ENCODE data around the gene FUOM.

DNA sequence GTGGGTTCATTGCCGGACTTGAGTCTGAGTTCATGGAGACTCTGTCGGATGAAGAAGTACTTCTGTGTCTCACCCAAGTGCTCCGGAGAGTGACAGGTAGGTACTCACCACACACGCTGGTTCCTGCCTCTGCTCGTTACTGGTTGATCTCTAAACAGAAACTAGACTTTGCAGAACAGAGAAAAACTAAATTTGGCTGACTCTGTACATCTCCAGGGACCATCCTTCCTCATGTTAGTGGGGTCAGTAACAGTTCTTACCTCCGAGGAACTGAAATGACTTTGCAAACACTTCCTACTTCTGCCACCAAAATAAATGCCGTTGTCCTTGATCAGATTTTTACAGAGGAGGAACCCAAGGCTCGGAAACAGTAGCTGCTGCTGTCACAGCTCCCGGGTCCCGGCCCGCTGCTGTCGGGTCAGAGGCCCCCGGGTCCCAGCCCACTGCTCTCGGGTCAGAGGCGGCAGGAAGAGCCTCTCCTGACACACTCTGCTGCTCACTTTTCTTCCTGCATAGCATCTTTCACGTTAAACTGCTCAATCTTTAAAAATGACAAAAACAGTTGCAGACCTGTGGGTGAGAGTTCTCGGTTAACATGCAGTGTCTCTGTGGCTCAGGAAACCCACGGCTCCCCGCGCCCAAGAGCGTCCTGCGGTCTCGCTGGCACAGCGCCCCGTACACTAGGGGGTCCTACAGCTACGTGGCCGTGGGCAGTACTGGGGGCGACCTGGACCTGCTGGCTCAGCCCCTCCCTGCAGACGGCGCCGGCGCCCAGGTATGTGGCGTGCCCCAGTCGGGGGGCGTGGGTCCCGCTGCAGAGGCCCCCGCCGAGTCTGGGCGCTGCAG is 31.4 kb upstream of the FUOM start:
- no peak for TF ChIP-seq POLR2A (IDR thresholded peaks at IDR 0.05; ENCODE audit: low read depth, low read length)
- TF ChIP-seq, protein P1, sequence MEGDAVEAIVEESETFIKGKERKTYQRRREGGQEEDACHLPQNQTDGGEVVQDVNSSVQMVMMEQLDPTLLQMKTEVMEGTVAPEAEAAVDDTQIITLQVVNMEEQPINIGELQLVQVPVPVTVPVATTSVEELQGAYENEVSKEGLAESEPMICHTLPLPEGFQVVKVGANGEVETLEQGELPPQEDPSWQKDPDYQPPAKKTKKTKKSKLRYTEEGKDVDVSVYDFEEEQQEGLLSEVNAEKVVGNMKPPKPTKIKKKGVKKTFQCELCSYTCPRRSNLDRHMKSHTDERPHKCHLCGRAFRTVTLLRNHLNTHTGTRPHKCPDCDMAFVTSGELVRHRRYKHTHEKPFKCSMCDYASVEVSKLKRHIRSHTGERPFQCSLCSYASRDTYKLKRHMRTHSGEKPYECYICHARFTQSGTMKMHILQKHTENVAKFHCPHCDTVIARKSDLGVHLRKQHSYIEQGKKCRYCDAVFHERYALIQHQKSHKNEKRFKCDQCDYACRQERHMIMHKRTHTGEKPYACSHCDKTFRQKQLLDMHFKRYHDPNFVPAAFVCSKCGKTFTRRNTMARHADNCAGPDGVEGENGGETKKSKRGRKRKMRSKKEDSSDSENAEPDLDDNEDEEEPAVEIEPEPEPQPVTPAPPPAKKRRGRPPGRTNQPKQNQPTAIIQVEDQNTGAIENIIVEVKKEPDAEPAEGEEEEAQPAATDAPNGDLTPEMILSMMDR (conservative IDR thresholded peaks at IDR 0.05; ENCODE audit: low read depth, low read length), result no peak
- TF ChIP-seq RFX5 (IDR thresholded peaks at IDR 0.05; ENCODE audit: low read depth, low read length), result no peak
- TF ChIP-seq CEBPB (IDR thresholded peaks at IDR 0.05; ENCODE audit: low read depth, low read length), result no peak
- TF ChIP-seq, protein P2, sequence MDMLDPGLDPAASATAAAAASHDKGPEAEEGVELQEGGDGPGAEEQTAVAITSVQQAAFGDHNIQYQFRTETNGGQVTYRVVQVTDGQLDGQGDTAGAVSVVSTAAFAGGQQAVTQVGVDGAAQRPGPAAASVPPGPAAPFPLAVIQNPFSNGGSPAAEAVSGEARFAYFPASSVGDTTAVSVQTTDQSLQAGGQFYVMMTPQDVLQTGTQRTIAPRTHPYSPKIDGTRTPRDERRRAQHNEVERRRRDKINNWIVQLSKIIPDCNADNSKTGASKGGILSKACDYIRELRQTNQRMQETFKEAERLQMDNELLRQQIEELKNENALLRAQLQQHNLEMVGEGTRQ (IDR thresholded peaks at IDR 0.05; ENCODE audit: low read depth, low read length), result no peak
- no peak for TF ChIP-seq SMC3 (IDR thresholded peaks at IDR 0.05; ENCODE audit: low read depth, low read length)
- TF ChIP-seq BHLHE40 (IDR thresholded peaks at IDR 0.05; ENCODE audit: low read depth, low read length), result no peak
- no peak for TF ChIP-seq RAD21 (IDR thresholded peaks at IDR 0.05; ENCODE audit: low read length)
- TF ChIP-seq MAZ (IDR thresholded peaks at IDR 0.05; ENCODE audit: borderline replicate concordance, low read depth, low read length), result no peak
- no peak for TF ChIP-seq MXI1 (IDR thresholded peaks at IDR 0.05; ENCODE audit: borderline replicate concordance, low read depth, low read length)
- no peak for TF ChIP-seq MAFK (IDR thresholded peaks at IDR 0.05; ENCODE audit: low read depth, low read length)
- TF ChIP-seq, protein P3, sequence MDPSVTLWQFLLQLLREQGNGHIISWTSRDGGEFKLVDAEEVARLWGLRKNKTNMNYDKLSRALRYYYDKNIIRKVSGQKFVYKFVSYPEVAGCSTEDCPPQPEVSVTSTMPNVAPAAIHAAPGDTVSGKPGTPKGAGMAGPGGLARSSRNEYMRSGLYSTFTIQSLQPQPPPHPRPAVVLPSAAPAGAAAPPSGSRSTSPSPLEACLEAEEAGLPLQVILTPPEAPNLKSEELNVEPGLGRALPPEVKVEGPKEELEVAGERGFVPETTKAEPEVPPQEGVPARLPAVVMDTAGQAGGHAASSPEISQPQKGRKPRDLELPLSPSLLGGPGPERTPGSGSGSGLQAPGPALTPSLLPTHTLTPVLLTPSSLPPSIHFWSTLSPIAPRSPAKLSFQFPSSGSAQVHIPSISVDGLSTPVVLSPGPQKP (IDR thresholded peaks at IDR 0.05; ENCODE audit: borderline replicate concordance, low read depth, low read length), result no peak
- no peak for TF ChIP-seq NFE2L2 (IDR thresholded peaks at IDR 0.05; ENCODE audit: low read depth, low read length)
- no peak for TF ChIP-seq FOS (IDR thresholded peaks at IDR 0.05; ENCODE audit: low read depth, low read length)
